ENCODE measurements around the gene PPME1. TPM values are rescaled to one million over a fixed set of nuclear protein-coding genes. Genes with fewer than 3 reads are reported as not detected.

The PPME1 gene
- total RNA-seq, 1 experiment from 2014 or later = 66.2 TPM

- Histone ChIP-seq H3K9me2 (replicated peaks; ENCODE audit: low read length) (no peaks in the 10 kb centered on the region), H3K36me3 (ENCODE audit: low read depth, low read length) (no peaks in the 10 kb centered on the region), H3K4me3 (ENCODE audit: low read length) (no peak overlapping the region), H2AFZ (ENCODE audit: low read length) (peak overlapping the region; percentile 25; the same call in 1 of the 2 replicates), H4K20me1 (ENCODE audit: low read length) (no peaks in the 10 kb centered on the region), H3K9me3 (ENCODE audit: low read length) (no peaks in the 10 kb centered on the region), H3K9ac (ENCODE audit: low read length) (peak overlapping the region; percentile 47), H3K27me3 (ENCODE audit: low read length) (no peaks in the 10 kb centered on the region), H3K4me1 (ENCODE audit: insufficient read depth, low read length) (peaks cover 36% of the 10 kb centered on the region), H3K79me2 (ENCODE audit: low read length) (no peaks in the 10 kb centered on the region), H3K27ac (ENCODE audit: low read length) (peak overlapping the region; percentile 86), H3K4me2 (ENCODE audit: low read length) (peak overlapping the region; percentile 58), H3F3A (ENCODE audit: low read length, unreplicated experiment) (peaks cover 5% of the 10 kb centered on the region)
- ChIA-PET CTCF (interaction anchor here (0.6 kb wide), 2 partner anchors 32 to 347 kb away, joined by 3 to 4 read pairs; no protein-coding TSS in a partner anchor), POLR2A (ENCODE audit: unreplicated experiment) (no interaction called here)
- intact Hi-C loops (cut with micrococcal nuclease) = loop anchor here (5.0 kb wide), 1 partner anchor 39 kb away; no protein-coding TSS in a partner anchor
- ATAC-seq (peak; percentile 79), DNase-seq (peak; percentile 93)
- no TSS peak for BruUV-seq (replicated peaks)
- no peak for TF ChIP-seq CTCF (conservative IDR thresholded peaks at IDR 0.05; ENCODE audit: low read depth, low read length)
- no peak for TF ChIP-seq EZH2phosphoT487 (IDR thresholded peaks at IDR 0.05; ENCODE audit: borderline replicate concordance, low read length)
- no peak for TF ChIP-seq EZH2 (IDR thresholded peaks at IDR 0.05; ENCODE audit: low read length, unreplicated experiment)
These were observed 107.7 kb downstream of the PPME1 start for GRCh38 chr11:74278721-74279161.

GRCh38 chr11:74279256-74279655 lies 108.2 kb downstream of the PPME1 start:
- ATAC-seq (peak; percentile 2), DNase-seq (no peak)
- BruUV-seq (replicated peaks) = no TSS peak
- Histone ChIP-seq H3K4me2 (ENCODE audit: low read length) (peak overlapping the region; percentile 58), H3K9me2 (replicated peaks; ENCODE audit: low read length) (no peaks in the 10 kb centered on the region), H3K27ac (ENCODE audit: low read length) (peak overlapping the region; percentile 86), H4K20me1 (ENCODE audit: low read length) (no peaks in the 10 kb centered on the region), H3K9ac (ENCODE audit: low read length) (peak overlapping the region; percentile 47), H2AFZ (ENCODE audit: low read length) (peak overlapping the region; percentile 25; the same call in 1 of the 2 replicates), H3K79me2 (ENCODE audit: low read length) (no peaks in the 10 kb centered on the region), H3K27me3 (ENCODE audit: low read length) (no peaks in the 10 kb centered on the region), H3K9me3 (ENCODE audit: low read length) (no peaks in the 10 kb centered on the region), H3K36me3 (ENCODE audit: low read depth, low read length) (no peaks in the 10 kb centered on the region), H3K4me1 (ENCODE audit: insufficient read depth, low read length) (peaks cover 41% of the 10 kb centered on the region), H3K4me3 (ENCODE audit: low read length) (no peak overlapping the region), H3F3A (ENCODE audit: low read length, unreplicated experiment) (peaks cover 5% of the 10 kb centered on the region)
- TF ChIP-seq EZH2phosphoT487 (IDR thresholded peaks at IDR 0.05; ENCODE audit: borderline replicate concordance, low read length) (no peak), EZH2 (IDR thresholded peaks at IDR 0.05; ENCODE audit: low read length, unreplicated experiment) (no peak), CTCF (conservative IDR thresholded peaks at IDR 0.05; ENCODE audit: low read depth, low read length) (no peak)
- intact Hi-C loops (cut with micrococcal nuclease) = loop anchor here (5.0 kb wide), 1 partner anchor 38 kb away; no protein-coding TSS in a partner anchor
- ChIA-PET POLR2A (ENCODE audit: unreplicated experiment) (no interaction called here), CTCF (interaction anchor here (0.6 kb wide), 1 partner anchor 32 kb away, joined by 4 read pairs; no protein-coding TSS in a partner anchor)

GRCh38 chr11:74280494-74280893 lies 109.4 kb downstream of the PPME1 start:
- Histone ChIP-seq H3K4me3 (ENCODE audit: low read length) (no peak overlapping the region), H3K27ac (ENCODE audit: low read length) (no peak overlapping the region), H3K27me3 (ENCODE audit: low read length) (no peaks in the 10 kb centered on the region), H3K9ac (ENCODE audit: low read length) (no peak overlapping the region), H3K9me2 (replicated peaks; ENCODE audit: low read length) (no peaks in the 10 kb centered on the region), H3K9me3 (ENCODE audit: low read length) (no peaks in the 10 kb centered on the region), H2AFZ (ENCODE audit: low read length) (no peak overlapping the region), H3F3A (ENCODE audit: low read length, unreplicated experiment) (peaks cover 5% of the 10 kb centered on the region), H3K79me2 (ENCODE audit: low read length) (no peaks in the 10 kb centered on the region), H3K4me2 (ENCODE audit: low read length) (no peak overlapping the region), H3K4me1 (ENCODE audit: insufficient read depth, low read length) (peaks cover 46% of the 10 kb centered on the region), H4K20me1 (ENCODE audit: low read length) (no peaks in the 10 kb centered on the region), H3K36me3 (ENCODE audit: low read depth, low read length) (no peaks in the 10 kb centered on the region)
- TF ChIP-seq CTCF (conservative IDR thresholded peaks at IDR 0.05; ENCODE audit: low read depth, low read length) = no peak
- no peak for TF ChIP-seq EZH2 (IDR thresholded peaks at IDR 0.05; ENCODE audit: low read length, unreplicated experiment)
- no peak for TF ChIP-seq EZH2phosphoT487 (IDR thresholded peaks at IDR 0.05; ENCODE audit: borderline replicate concordance, low read length)
- ChIA-PET POLR2A (ENCODE audit: unreplicated experiment) (interaction anchor here (0.6 kb wide), 1 partner anchor 31 kb away, joined by 4 read pairs; the partner anchor contains the start of gene P4HA3), CTCF (no interaction called here)
- ATAC-seq = no peak
- BruUV-seq (replicated peaks) = no TSS peak
- intact Hi-C loops (cut with micrococcal nuclease) = no loop called here
- peak; percentile 55 for DNase-seq

All from PC-3 (cell line).